Smooth muscle cell (in vitro differentiated cells): ENCODE measurements around the gene GCM1. TPM values are rescaled to one million over a fixed set of nuclear protein-coding genes. Genes with fewer than 3 reads are reported as not detected.

Source experiments
- DNase-seq: peaks from one replicate; lab custom pipeline; 2025; ENCODE audit not compliant: unreplicated experiment; lab: John Stamatoyannopoulos, UW
- H2AFZ ChIP-seq: fragments of 200-600 bp; sonication (generic); 2 replicates; pipeline ENCODE4 v1.6.0; 2016; ENCODE audit warnings: antibody characterized with exemption, low read depth, mild to moderate bottlenecking
- H3F3A ChIP-seq: fragments of 200-600 bp; sonication (generic); 2 replicates; pipeline ENCODE4 v1.6.0; 2017; ENCODE audit warnings: antibody characterized with exemption, low read depth
- H3K27ac ChIP-seq: fragments of 200-600 bp; sonication (generic); 2 replicates; pipeline ENCODE4 v1.5.1; 2016; ENCODE audit warnings: low read depth, mild to moderate bottlenecking
- H3K27me3 ChIP-seq: fragments of 200-600 bp; sonication (generic); 2 replicates; pipeline ENCODE4 v1.6.1; 2016; ENCODE audit warnings: low read depth, mild to moderate bottlenecking
- H3K36me3 ChIP-seq: fragments of 200-600 bp; sonication (generic); 2 replicates; pipeline ENCODE4 v1.5.1; 2016; ENCODE audit warnings: low read depth
- H3K4me1 ChIP-seq: fragments of 200-600 bp; sonication (generic); 2 replicates; pipeline ENCODE4 v1.5.1; 2016; ENCODE audit warnings: low read depth
- H3K4me2 ChIP-seq: fragments of 200-600 bp; sonication (generic); 2 replicates; pipeline ENCODE4 v1.6.0; 2016; ENCODE audit warnings: mild to moderate bottlenecking
- H3K4me3 ChIP-seq: fragments of 200-600 bp; sonication (generic); 2 replicates; pipeline ENCODE4 v1.5.1; 2016; ENCODE audit warnings: mild to moderate bottlenecking
- H3K79me2 ChIP-seq: fragments of 200-600 bp; sonication (generic); 2 replicates; pipeline ENCODE4 v1.6.0; 2016; ENCODE audit warnings: low read depth, mild to moderate bottlenecking
- H3K9ac ChIP-seq: fragments of 200-600 bp; sonication (generic); 2 replicates; pipeline ENCODE4 v1.6.0; 2016; ENCODE audit warnings: low read depth
- H3K9me3 ChIP-seq: fragments of 200-600 bp; sonication (generic); replicated peaks from 2 replicates; pipeline ENCODE4 v1.5.1; 2016; ENCODE audit warnings: low read depth
- H4K20me1 ChIP-seq: fragments of 200-600 bp; sonication (generic); 2 replicates; pipeline ENCODE4 v1.6.0; 2016; ENCODE audit warnings: low read depth
- CTCF ChIP-seq: fragments of 200-600 bp; sonication (generic); IDR thresholded peaks from 2 replicates; pipeline ENCODE4 v1.5.1; 2017; ENCODE audit warnings: borderline replicate concordance, mild to moderate bottlenecking, antibody characterized with exemption; ENCODE audit not compliant: insufficient read depth, poor library complexity, severe bottlenecking
- WGBS: methylation state at CpG from one replicate; pipeline ENCODE4 v1.1.7; 2016; ENCODE audit warnings: low lambda C conversion rate; 5-methylcytosine and 5-hydroxymethylcytosine counted together
- polyA plus RNA-seq: library from polyadenylated mRNA; unstranded; fragments of >200 nt; fragmentation: Nextera tagmentation; extraction: Ambion mirVana; gene quantifications from 2 replicates; pipeline ENCODE4 v1.2.1, GENCODE V29; 2016
- total RNA-seq: library from RNA; depleted of rRNA; stranded (reverse); fragments of >200 nt; gene quantifications from 2 replicates; pipeline ENCODE4 v1.2.3, GENCODE V29; 2014

GCM1 gene
- total and polyA plus RNA-seq, 2 experiments from 2014 or later = not detected

- WGBS = 93% methylated on average over 2 of the region's 2 CpGs
- Histone ChIP-seq H3K9ac (no peak overlapping the region), H3K4me2 (no peak overlapping the region), H3K79me2 (no peaks in the 10 kb centered on the region), H4K20me1 (no peaks in the 10 kb centered on the region), H3K27me3 (no peaks in the 10 kb centered on the region), H3K4me1 (no peaks in the 10 kb centered on the region), H3F3A (no peaks in the 10 kb centered on the region), H2AFZ (no peak overlapping the region), H3K4me3 (no peak overlapping the region), H3K36me3 (peaks cover 4% of the 10 kb centered on the region), H3K9me3 (no peaks in the 10 kb centered on the region), H3K27ac (no peak overlapping the region)
- DNase-seq = no peak
- no peak for TF ChIP-seq CTCF
Measured at GRCh38 chr6:53101006-53101405, 47.6 kb downstream of the GCM1 start.

GRCh38 chr6:53100561-53100960 lies 48.1 kb downstream of the GCM1 start:
- Histone ChIP-seq H3K27ac (no peak overlapping the region), H3K27me3 (no peaks in the 10 kb centered on the region), H3F3A (no peaks in the 10 kb centered on the region), H3K4me1 (no peaks in the 10 kb centered on the region), H3K4me2 (no peak overlapping the region), H3K9ac (no peak overlapping the region), H3K4me3 (no peak overlapping the region), H4K20me1 (no peaks in the 10 kb centered on the region), H2AFZ (no peak overlapping the region), H3K79me2 (no peaks in the 10 kb centered on the region), H3K36me3 (peaks cover 6% of the 10 kb centered on the region), H3K9me3 (no peaks in the 10 kb centered on the region)
- TF ChIP-seq CTCF = no peak
- no peak for DNase-seq
- 30% methylated on average over 2 of the region's 2 CpGs for WGBS

GRCh38 chr6:53095716-53096115 lies 52.9 kb downstream of the GCM1 start:
- DNase-seq = no peak
- 83% methylated on average over 1 of the region's 1 CpG for WGBS
- H3K4me1 ChIP-seq = no peaks in the 10 kb centered on the region
- no peaks in the 10 kb centered on the region for H4K20me1 ChIP-seq
- TF ChIP-seq CTCF = no peak
- H3F3A ChIP-seq = no peaks in the 10 kb centered on the region
- H3K27ac ChIP-seq = no peak overlapping the region
- no peaks in the 10 kb centered on the region for H3K79me2 ChIP-seq
- H3K4me3 ChIP-seq = no peak overlapping the region
- no peaks in the 10 kb centered on the region for H3K27me3 ChIP-seq
- no peak overlapping the region for H2AFZ ChIP-seq
- no peaks in the 10 kb centered on the region for H3K9me3 ChIP-seq
- no peak overlapping the region for H3K4me2 ChIP-seq
- no peak overlapping the region for H3K9ac ChIP-seq
- H3K36me3 ChIP-seq = peaks cover 35% of the 10 kb centered on the region

- H3K27ac ChIP-seq = no peak overlapping the region
- no peak for TF ChIP-seq CTCF
- H3K79me2 ChIP-seq = no peaks in the 10 kb centered on the region
- 95% methylated on average over 3 of the region's 3 CpGs for WGBS
- H4K20me1 ChIP-seq = no peaks in the 10 kb centered on the region
- no peak overlapping the region for H3K4me2 ChIP-seq
- H2AFZ ChIP-seq = no peak overlapping the region
- H3K36me3 ChIP-seq = peaks cover 39% of the 10 kb centered on the region
- no peaks in the 10 kb centered on the region for H3K27me3 ChIP-seq
- no peaks in the 10 kb centered on the region for H3K9me3 ChIP-seq
- H3K4me3 ChIP-seq = no peak overlapping the region
- no peak for DNase-seq
- no peak overlapping the region for H3K9ac ChIP-seq
- no peaks in the 10 kb centered on the region for H3F3A ChIP-seq
- H3K4me1 ChIP-seq = no peaks in the 10 kb centered on the region
Measured at GRCh38 chr6:53095270-53095669, 53.4 kb downstream of the GCM1 start.
